K562 (cell line): ENCODE measurements around the gene PRKACA. TPM values are rescaled to one million over a fixed set of nuclear protein-coding genes. Genes with fewer than 3 reads are reported as not detected.

ENCODE experiments used
- CBX5 ChIP-seq: IDR thresholded peaks from 2 replicates; pipeline ENCODE4 v1.6.1; 2014; ENCODE audit warnings: low read depth, borderline replicate concordance
- CREB1 ChIP-seq, 2 experiments: sonication (generic) in 1 of 2; formaldehyde crosslinking in 1 of 2; IDR thresholded peaks; 2 replicates each; pipeline versions ENCODE4 v1.6.1 to v1.8.0; 2012 to 2022; ENCODE audit warnings: inconsistent platforms in 1 of 2, mild to moderate bottlenecking in 1 of 2, missing genetic modification reagents in 1 of 2, moderate library complexity in 1 of 2
- CREM ChIP-seq: IDR thresholded peaks from 2 replicates; pipeline ENCODE4 v1.6.1; 2014; ENCODE audit warnings: antibody characterized with exemption, low read depth
- EGR1 ChIP-seq: fragments of 450-650 bp; conservative IDR thresholded peaks from 2 replicates; pipeline ENCODE4 v1.6.1; 2017; ENCODE audit warnings: mild to moderate bottlenecking
- EP400 ChIP-seq: fragments of 450-650 bp; IDR thresholded peaks from 2 replicates; pipeline ENCODE4 v1.6.1; 2017; ENCODE audit warnings: antibody characterized with exemption, mild to moderate bottlenecking, moderate library complexity
- ESRRB ChIP-seq: fragments of 250-450 bp; sonication (Bioruptor Pico); IDR thresholded peaks from 2 replicates; pipeline ENCODE4 v1.5.0; 2020; ENCODE audit warnings: mild to moderate bottlenecking, moderate library complexity, borderline replicate concordance
- ETV1 ChIP-seq: fragments of 450-650 bp; conservative IDR thresholded peaks from 2 replicates; pipeline ENCODE4 v1.6.1; 2016; ENCODE audit warnings: missing genetic modification characterization, control low read depth, low read depth, missing compliant biosample characterization
- FOXK1 ChIP-seq: sonication (generic); formaldehyde crosslinking; IDR thresholded peaks from 2 replicates; pipeline ENCODE4 v1.8.0; 2022; ENCODE audit warnings: missing genetic modification reagents, mild to moderate bottlenecking, borderline replicate concordance
- HDGF ChIP-seq: fragments of 450-650 bp; IDR thresholded peaks from 2 replicates; pipeline ENCODE4 v1.6.1; 2016
- MTA3 ChIP-seq: fragments of 450-650 bp; formaldehyde crosslinking; IDR thresholded peaks from 2 replicates; pipeline ENCODE4 v1.6.1; 2017; ENCODE audit warnings: mild to moderate bottlenecking, borderline replicate concordance
- PCBP1 ChIP-seq: fragments of 200-400 bp; formaldehyde crosslinking; IDR thresholded peaks from 2 replicates; pipeline ENCODE4 v1.6.1; 2018; ENCODE audit warnings: mild to moderate bottlenecking, low read depth, low read length; ENCODE audit not compliant: poor library complexity, severe bottlenecking
- PHF20 ChIP-seq: fragments of 450-650 bp; IDR thresholded peaks from 2 replicates; pipeline ENCODE4 v1.6.1; 2018; ENCODE audit not compliant: partially characterized antibody
- PHF21A ChIP-seq: fragments of 450-650 bp; IDR thresholded peaks from 2 replicates; pipeline ENCODE4 v1.6.1; 2017; ENCODE audit warnings: low read depth, borderline replicate concordance
- RFX5 ChIP-seq: IDR thresholded peaks from 2 replicates; pipeline ENCODE4 v1.6.1; 2011; ENCODE audit warnings: low read depth, mild to moderate bottlenecking, improper control_type of control experiment, low read length
- polyA plus RNA-seq, 8 experiments: library from polyadenylated mRNA; depleted of rRNA in 4 of 8; stranded (reverse) in 5 of 8; unstranded in 3 of 8; fragments of >200 nt; fragmentation: Nextera tagmentation in 2 of 8; fragmentation: Illumina TruSeq in 1 of 8; extraction: Ambion mirVana in 2 of 8; extraction: Trizol in 1 of 8; gene quantifications; 2 replicates each; pipeline versions ENCODE4 v1.2.1 to v1.2.3, GENCODE V29; 2011 to 2014; ENCODE audit warnings: inconsistent platforms in 1 of 8, missing spikeins in 1 of 8
- total RNA-seq, 7 experiments: library from RNA; depleted of rRNA in 6 of 7; stranded (reverse); fragments of >200 nt in 6 of 7; fragmentation: Illumina TruSeq in 2 of 7; extraction: Trizol in 2 of 7; gene quantifications; 2 replicates each; pipeline versions ENCODE4 v1.2.1 to v1.2.3, GENCODE V29; 2011 to 2021; ENCODE audit warnings: low replicate concordance in 1 of 7
- TF ChIP-seq, protein P1 (sequence below): fragments of 200-600 bp; sonication (generic); IDR thresholded peaks from one replicate; pipeline ENCODE4 v1.6.1; 2012; ENCODE audit warnings: mild to moderate bottlenecking, low read depth, low read length, inconsistent platforms
- TF ChIP-seq, protein P2 (sequence below): sonication (generic); formaldehyde crosslinking; IDR thresholded peaks from 2 replicates; pipeline ENCODE4 v1.4.0; 2020; ENCODE audit warnings: mild to moderate bottlenecking, missing genetic modification reagents

PRKACA gene
- total and polyA plus RNA-seq, 9 of the 15 experiments (the other 6 are each of a cell fraction or from before 2014, with no cell fraction given), result 1.2 to 63.1 (median 13.0) TPM

DNA sequence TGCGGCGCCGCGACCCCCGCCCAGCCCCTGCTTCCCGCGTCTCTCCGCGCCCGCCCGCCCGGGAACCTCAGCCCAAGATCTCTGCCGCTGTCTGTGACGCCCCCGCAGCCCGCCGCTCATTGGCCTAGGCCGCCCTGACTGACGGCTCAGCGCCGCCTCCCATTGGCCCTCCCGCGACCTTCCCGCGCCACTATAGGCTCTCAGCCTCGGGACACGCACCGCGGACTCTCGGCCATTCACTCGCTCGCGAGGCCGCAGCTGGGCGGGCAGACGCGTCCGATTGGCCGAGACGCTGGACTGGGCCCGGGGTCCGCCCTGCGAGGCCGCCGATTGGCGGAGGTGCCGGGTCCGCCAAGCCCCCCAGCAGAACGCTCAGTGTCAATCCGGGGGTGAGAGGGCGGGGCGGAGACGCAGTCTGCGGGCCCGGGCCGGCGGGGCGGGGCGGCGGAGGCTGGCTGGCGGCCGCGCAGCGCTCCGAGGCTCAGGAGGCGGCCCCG lies at the start of gene PRKACA (continued):
- no peak for TF ChIP-seq EP400
- TF ChIP-seq PHF20, result no peak
- TF ChIP-seq, protein P1, sequence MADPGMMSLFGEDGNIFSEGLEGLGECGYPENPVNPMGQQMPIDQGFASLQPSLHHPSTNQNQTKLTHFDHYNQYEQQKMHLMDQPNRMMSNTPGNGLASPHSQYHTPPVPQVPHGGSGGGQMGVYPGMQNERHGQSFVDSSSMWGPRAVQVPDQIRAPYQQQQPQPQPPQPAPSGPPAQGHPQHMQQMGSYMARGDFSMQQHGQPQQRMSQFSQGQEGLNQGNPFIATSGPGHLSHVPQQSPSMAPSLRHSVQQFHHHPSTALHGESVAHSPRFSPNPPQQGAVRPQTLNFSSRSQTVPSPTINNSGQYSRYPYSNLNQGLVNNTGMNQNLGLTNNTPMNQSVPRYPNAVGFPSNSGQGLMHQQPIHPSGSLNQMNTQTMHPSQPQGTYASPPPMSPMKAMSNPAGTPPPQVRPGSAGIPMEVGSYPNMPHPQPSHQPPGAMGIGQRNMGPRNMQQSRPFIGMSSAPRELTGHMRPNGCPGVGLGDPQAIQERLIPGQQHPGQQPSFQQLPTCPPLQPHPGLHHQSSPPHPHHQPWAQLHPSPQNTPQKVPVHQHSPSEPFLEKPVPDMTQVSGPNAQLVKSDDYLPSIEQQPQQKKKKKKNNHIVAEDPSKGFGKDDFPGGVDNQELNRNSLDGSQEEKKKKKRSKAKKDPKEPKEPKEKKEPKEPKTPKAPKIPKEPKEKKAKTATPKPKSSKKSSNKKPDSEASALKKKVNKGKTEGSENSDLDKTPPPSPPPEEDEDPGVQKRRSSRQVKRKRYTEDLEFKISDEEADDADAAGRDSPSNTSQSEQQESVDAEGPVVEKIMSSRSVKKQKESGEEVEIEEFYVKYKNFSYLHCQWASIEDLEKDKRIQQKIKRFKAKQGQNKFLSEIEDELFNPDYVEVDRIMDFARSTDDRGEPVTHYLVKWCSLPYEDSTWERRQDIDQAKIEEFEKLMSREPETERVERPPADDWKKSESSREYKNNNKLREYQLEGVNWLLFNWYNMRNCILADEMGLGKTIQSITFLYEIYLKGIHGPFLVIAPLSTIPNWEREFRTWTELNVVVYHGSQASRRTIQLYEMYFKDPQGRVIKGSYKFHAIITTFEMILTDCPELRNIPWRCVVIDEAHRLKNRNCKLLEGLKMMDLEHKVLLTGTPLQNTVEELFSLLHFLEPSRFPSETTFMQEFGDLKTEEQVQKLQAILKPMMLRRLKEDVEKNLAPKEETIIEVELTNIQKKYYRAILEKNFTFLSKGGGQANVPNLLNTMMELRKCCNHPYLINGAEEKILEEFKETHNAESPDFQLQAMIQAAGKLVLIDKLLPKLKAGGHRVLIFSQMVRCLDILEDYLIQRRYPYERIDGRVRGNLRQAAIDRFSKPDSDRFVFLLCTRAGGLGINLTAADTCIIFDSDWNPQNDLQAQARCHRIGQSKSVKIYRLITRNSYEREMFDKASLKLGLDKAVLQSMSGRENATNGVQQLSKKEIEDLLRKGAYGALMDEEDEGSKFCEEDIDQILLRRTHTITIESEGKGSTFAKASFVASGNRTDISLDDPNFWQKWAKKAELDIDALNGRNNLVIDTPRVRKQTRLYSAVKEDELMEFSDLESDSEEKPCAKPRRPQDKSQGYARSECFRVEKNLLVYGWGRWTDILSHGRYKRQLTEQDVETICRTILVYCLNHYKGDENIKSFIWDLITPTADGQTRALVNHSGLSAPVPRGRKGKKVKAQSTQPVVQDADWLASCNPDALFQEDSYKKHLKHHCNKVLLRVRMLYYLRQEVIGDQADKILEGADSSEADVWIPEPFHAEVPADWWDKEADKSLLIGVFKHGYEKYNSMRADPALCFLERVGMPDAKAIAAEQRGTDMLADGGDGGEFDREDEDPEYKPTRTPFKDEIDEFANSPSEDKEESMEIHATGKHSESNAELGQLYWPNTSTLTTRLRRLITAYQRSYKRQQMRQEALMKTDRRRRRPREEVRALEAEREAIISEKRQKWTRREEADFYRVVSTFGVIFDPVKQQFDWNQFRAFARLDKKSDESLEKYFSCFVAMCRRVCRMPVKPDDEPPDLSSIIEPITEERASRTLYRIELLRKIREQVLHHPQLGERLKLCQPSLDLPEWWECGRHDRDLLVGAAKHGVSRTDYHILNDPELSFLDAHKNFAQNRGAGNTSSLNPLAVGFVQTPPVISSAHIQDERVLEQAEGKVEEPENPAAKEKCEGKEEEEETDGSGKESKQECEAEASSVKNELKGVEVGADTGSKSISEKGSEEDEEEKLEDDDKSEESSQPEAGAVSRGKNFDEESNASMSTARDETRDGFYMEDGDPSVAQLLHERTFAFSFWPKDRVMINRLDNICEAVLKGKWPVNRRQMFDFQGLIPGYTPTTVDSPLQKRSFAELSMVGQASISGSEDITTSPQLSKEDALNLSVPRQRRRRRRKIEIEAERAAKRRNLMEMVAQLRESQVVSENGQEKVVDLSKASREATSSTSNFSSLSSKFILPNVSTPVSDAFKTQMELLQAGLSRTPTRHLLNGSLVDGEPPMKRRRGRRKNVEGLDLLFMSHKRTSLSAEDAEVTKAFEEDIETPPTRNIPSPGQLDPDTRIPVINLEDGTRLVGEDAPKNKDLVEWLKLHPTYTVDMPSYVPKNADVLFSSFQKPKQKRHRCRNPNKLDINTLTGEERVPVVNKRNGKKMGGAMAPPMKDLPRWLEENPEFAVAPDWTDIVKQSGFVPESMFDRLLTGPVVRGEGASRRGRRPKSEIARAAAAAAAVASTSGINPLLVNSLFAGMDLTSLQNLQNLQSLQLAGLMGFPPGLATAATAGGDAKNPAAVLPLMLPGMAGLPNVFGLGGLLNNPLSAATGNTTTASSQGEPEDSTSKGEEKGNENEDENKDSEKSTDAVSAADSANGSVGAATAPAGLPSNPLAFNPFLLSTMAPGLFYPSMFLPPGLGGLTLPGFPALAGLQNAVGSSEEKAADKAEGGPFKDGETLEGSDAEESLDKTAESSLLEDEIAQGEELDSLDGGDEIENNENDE, result no peak
- TF ChIP-seq CREM, result peak; percentile 94
- TF ChIP-seq ETV1, result no peak
- peak; percentile 68; the same call in 1 of the 2 replicates for TF ChIP-seq PHF21A
- TF ChIP-seq FOXK1 (CRISPR knock-in tag), result no peak
- TF ChIP-seq PCBP1, result peak; percentile 4
- peak; percentile 79; the same call in 1 of the 2 replicates for TF ChIP-seq MTA3
- no peak for TF ChIP-seq CBX5
- TF ChIP-seq HDGF, result no peak
- no peak for TF ChIP-seq ESRRB (CRISPR knock-in tag)
- peak; percentile 84 for TF ChIP-seq CREB1 (IDR thresholded peaks at IDR 0.05)
- TF ChIP-seq CREB1 (CRISPR knock-in tag; IDR thresholded peaks at IDR 0.05), result peak; percentile 88
- TF ChIP-seq EGR1, result peak; percentile 99
- TF ChIP-seq, protein P2, sequence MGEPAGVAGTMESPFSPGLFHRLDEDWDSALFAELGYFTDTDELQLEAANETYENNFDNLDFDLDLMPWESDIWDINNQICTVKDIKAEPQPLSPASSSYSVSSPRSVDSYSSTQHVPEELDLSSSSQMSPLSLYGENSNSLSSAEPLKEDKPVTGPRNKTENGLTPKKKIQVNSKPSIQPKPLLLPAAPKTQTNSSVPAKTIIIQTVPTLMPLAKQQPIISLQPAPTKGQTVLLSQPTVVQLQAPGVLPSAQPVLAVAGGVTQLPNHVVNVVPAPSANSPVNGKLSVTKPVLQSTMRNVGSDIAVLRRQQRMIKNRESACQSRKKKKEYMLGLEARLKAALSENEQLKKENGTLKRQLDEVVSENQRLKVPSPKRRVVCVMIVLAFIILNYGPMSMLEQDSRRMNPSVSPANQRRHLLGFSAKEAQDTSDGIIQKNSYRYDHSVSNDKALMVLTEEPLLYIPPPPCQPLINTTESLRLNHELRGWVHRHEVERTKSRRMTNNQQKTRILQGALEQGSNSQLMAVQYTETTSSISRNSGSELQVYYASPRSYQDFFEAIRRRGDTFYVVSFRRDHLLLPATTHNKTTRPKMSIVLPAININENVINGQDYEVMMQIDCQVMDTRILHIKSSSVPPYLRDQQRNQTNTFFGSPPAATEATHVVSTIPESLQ, result no peak
- TF ChIP-seq RFX5, result no peak
